H9 (cell line): ENCODE measurements around the gene LCE3A. TPM values are rescaled to one million over a fixed set of nuclear protein-coding genes. Genes with fewer than 3 reads are reported as not detected.

Source experiments
- DNase-seq: peaks from one replicate; pipeline ENCODE4 v3.0.0-alpha.2; 2017
- H2AFZ ChIP-seq: one replicate; pipeline ENCODE4 v1.6.1; 2013; ENCODE audit warnings: mild to moderate bottlenecking, low read length, control low read depth, moderate library complexity
- H2AK5ac ChIP-seq: 2 replicates; pipeline ENCODE4 v1.6.1; 2013; ENCODE audit warnings: low read length, control low read depth, mixed read lengths; ENCODE audit not compliant: insufficient read length
- H2BK120ac ChIP-seq: one replicate; pipeline ENCODE4 v1.6.1; 2013; ENCODE audit warnings: low read depth, mild to moderate bottlenecking, low read length, control low read depth, inconsistent platforms; ENCODE audit not compliant: poor library complexity, severe bottlenecking
- H2BK12ac ChIP-seq: 2 replicates; pipeline ENCODE4 v1.6.1; 2013; ENCODE audit warnings: low read length, control low read depth, mixed read lengths, low read depth; ENCODE audit not compliant: insufficient read length
- H2BK15ac ChIP-seq: 2 replicates; pipeline ENCODE4 v1.6.1; 2013; ENCODE audit warnings: low read depth, low read length, control low read depth
- H2BK20ac ChIP-seq: one replicate; pipeline ENCODE4 v1.6.1; 2013; ENCODE audit warnings: low read depth, mild to moderate bottlenecking, low read length, control low read depth, inconsistent platforms; ENCODE audit not compliant: poor library complexity, severe bottlenecking
- H2BK5ac ChIP-seq: 2 replicates; pipeline ENCODE4 v1.6.1; 2013; ENCODE audit warnings: low read length, control low read depth, mixed read lengths; ENCODE audit not compliant: insufficient read length
- H3K14ac ChIP-seq: 2 replicates; pipeline ENCODE4 v1.6.1; 2013; ENCODE audit warnings: low read length, control low read depth; ENCODE audit not compliant: insufficient read depth
- H3K18ac ChIP-seq: 2 replicates; pipeline ENCODE4 v1.6.1; 2013; ENCODE audit warnings: low read depth, mild to moderate bottlenecking, mixed read lengths, low read length, control low read depth; ENCODE audit not compliant: insufficient read length
- H3K23ac ChIP-seq: 2 replicates; pipeline ENCODE4 v1.6.1; 2013; ENCODE audit warnings: low read length, control low read depth, mixed read lengths, low read depth; ENCODE audit not compliant: insufficient read length
- H3K23me2 ChIP-seq: 2 replicates; pipeline ENCODE4 v1.6.1; 2013; ENCODE audit warnings: low read depth, mild to moderate bottlenecking, mixed read lengths, low read length, control low read depth; ENCODE audit not compliant: insufficient read length, poor library complexity, severe bottlenecking
- H3K27ac ChIP-seq: 2 replicates; pipeline ENCODE4 v1.5.1; 2013; ENCODE audit warnings: low read length, control low read depth, mixed read lengths, low read depth; ENCODE audit not compliant: insufficient read length
- H3K27me3 ChIP-seq: 2 replicates; pipeline ENCODE4 v1.6.1; 2013; ENCODE audit warnings: low read length, control low read depth, inconsistent platforms; ENCODE audit not compliant: insufficient read depth
- H3K4ac ChIP-seq: 2 replicates; pipeline ENCODE4 v1.6.1; 2013; ENCODE audit warnings: low read depth, mild to moderate bottlenecking, control low read depth, inconsistent platforms, low read length, moderate library complexity
- H3K4me1 ChIP-seq: 2 replicates; pipeline ENCODE4 v1.6.1; 2013; ENCODE audit warnings: low read length, control low read depth, inconsistent platforms; ENCODE audit not compliant: insufficient read depth
- H3K4me2 ChIP-seq: 2 replicates; pipeline ENCODE4 v1.6.1; 2013; ENCODE audit warnings: low read length, control low read depth, mixed read lengths; ENCODE audit not compliant: insufficient read length, insufficient read depth
- H3K56ac ChIP-seq: 2 replicates; pipeline ENCODE4 v1.6.1; 2013; ENCODE audit warnings: low read depth, mild to moderate bottlenecking, mixed read lengths, low read length, control low read depth; ENCODE audit not compliant: insufficient read length
- H3K79me1 ChIP-seq: 2 replicates; pipeline ENCODE4 v1.6.1; 2013; ENCODE audit warnings: low read depth, mild to moderate bottlenecking, moderate library complexity, low read length, control low read depth, inconsistent platforms; ENCODE audit not compliant: insufficient read depth, poor library complexity, severe bottlenecking
- H3K79me2 ChIP-seq: 2 replicates; pipeline ENCODE4 v1.6.1; 2013; ENCODE audit warnings: low read length, control low read depth, inconsistent platforms; ENCODE audit not compliant: insufficient read depth
- H3K9ac ChIP-seq: 2 replicates; pipeline ENCODE4 v1.6.1; 2013; ENCODE audit warnings: low read length, control low read depth, mixed read lengths; ENCODE audit not compliant: insufficient read length; ENCODE audit errors: extremely low read depth
- H3K9me3 ChIP-seq: one replicate; pipeline ENCODE4 v1.6.1; 2013; ENCODE audit warnings: low read depth, low read length, inconsistent platforms; ENCODE audit not compliant: control insufficient read depth
- H3T11ph ChIP-seq: one replicate; pipeline ENCODE4 v1.6.1; 2013; ENCODE audit warnings: mild to moderate bottlenecking, low read length, control low read depth, inconsistent platforms
- H4K20me1 ChIP-seq: one replicate; pipeline ENCODE4 v1.6.1; 2013; ENCODE audit not compliant: control insufficient read depth, insufficient read length, insufficient read depth
- H4K5ac ChIP-seq: 2 replicates; pipeline ENCODE4 v1.6.1; 2013; ENCODE audit warnings: low read depth, mild to moderate bottlenecking, mixed read lengths, low read length, control low read depth; ENCODE audit not compliant: insufficient read length
- H4K8ac ChIP-seq: replicated peaks from 2 replicates; pipeline ENCODE4 v1.6.1; 2013; ENCODE audit warnings: low read length, control low read depth, mixed read lengths, low read depth; ENCODE audit not compliant: insufficient read length
- H4K91ac ChIP-seq: 2 replicates; pipeline ENCODE4 v1.6.1; 2013; ENCODE audit warnings: low read depth, mild to moderate bottlenecking, moderate library complexity, mixed read lengths, low read length, control low read depth; ENCODE audit not compliant: insufficient read length
- H3K27ac Mint-ChIP-seq, 3 experiments: 2 replicates in 2 of 3; 3 replicates in 1 of 3; pipeline ENCODE4 v1.8.0; 2020 to 2021; ENCODE audit warnings: mixed read lengths in 3 of 3, mild to moderate bottlenecking in 1 of 3, moderate library complexity in 1 of 3
- H3K27me3 Mint-ChIP-seq: 2 replicates; pipeline ENCODE4 v1.8.0; 2021; ENCODE audit warnings: low read depth, mild to moderate bottlenecking, moderate library complexity, mixed read lengths
- H3K36me3 Mint-ChIP-seq, 3 experiments: 2 replicates in 2 of 3; 3 replicates in 1 of 3; pipeline ENCODE4 v1.8.0; 2020 to 2021; ENCODE audit warnings: low read depth in 3 of 3, mixed read lengths in 3 of 3; ENCODE audit not compliant: insufficient read depth in 1 of 3
- H3K4me1 Mint-ChIP-seq, 2 experiments: 2 replicates each; pipeline ENCODE4 v1.8.0; 2020; ENCODE audit warnings: mixed read lengths in 2 of 2
- H3K4me3 Mint-ChIP-seq, 2 experiments: 2 replicates in 1 of 2; 3 replicates in 1 of 2; pipeline ENCODE4 v1.8.0; 2020 to 2021; ENCODE audit warnings: mild to moderate bottlenecking in 2 of 2, mixed read lengths in 2 of 2, moderate library complexity in 1 of 2
- H3K9me3 Mint-ChIP-seq, 2 experiments: 2 replicates in 1 of 2; 3 replicates in 1 of 2; pipeline ENCODE4 v1.8.0; 2020; ENCODE audit warnings: mild to moderate bottlenecking in 2 of 2, mixed read lengths in 2 of 2, moderate library complexity in 1 of 2
- CTCF ChIP-seq: fragments of 200-600 bp; sonication (generic); conservative IDR thresholded peaks from 3 replicates; pipeline ENCODE4 v1.8.0; 2021; ENCODE audit warnings: antibody characterized with exemption, mild to moderate bottlenecking
- WGBS: extraction: QIAGEN DNeasy Blood & Tissue Kit; methylation state at CpG from one replicate; pipeline ENCODE4 v1.1.7; 2013; ENCODE audit warnings: missing lambda C conversion rate, low lambda C conversion rate, mixed read lengths; ENCODE audit not compliant: insufficient read length; ENCODE audit errors: extremely low coverage; 5-methylcytosine and 5-hydroxymethylcytosine counted together
- total RNA-seq: library from RNA; stranded (reverse); gene quantifications from 2 replicates; pipeline ENCODE4 v1.2.1, GENCODE V29; 2021

Gene LCE3A
- total RNA-seq, 1 experiment from 2014 or later, result not detected

GRCh38 chr1:152623203-152623844 lies 421 bp upstream of the LCE3A start:
- Histone ChIP-seq H3K9me3 (peaks cover 96% of the 10 kb centered on the region), H2BK120ac (no peak overlapping the region), H3K27ac (no peak overlapping the region), H4K5ac (no peak overlapping the region), H3K4me2 (no peak overlapping the region), H3K14ac (no peak overlapping the region), H2BK20ac (no peak overlapping the region), H3K79me2 (no peaks in the 10 kb centered on the region), H3K23ac (no peak overlapping the region), H4K20me1 (no peaks in the 10 kb centered on the region), H4K8ac (no peak overlapping the region), H3K79me1 (no peaks in the 10 kb centered on the region), H2BK12ac (no peak overlapping the region), H3T11ph (no peak overlapping the region), H2BK15ac (no peak overlapping the region), H3K27me3 (no peaks in the 10 kb centered on the region), H3K4ac (no peak overlapping the region), H2AK5ac (no peak overlapping the region), H3K56ac (no peak overlapping the region), H4K91ac (no peak overlapping the region), H3K4me1 (no peaks in the 10 kb centered on the region), H3K23me2 (no peaks in the 10 kb centered on the region), H3K9ac (no peak overlapping the region), H3K18ac (no peak overlapping the region), H2AFZ (no peak overlapping the region), H2BK5ac (no peak overlapping the region)
- Mint-ChIP-seq H3K4me3 (no peak overlapping the region), H3K27me3 (no peaks in the 10 kb centered on the region; the same call in 1 of the 2 replicates), H3K27ac (no peak overlapping the region), H3K4me1 (no peaks in the 10 kb centered on the region), H3K9me3 (peaks cover 93 to 94% of the 10 kb centered on the region in 2 experiments), H3K36me3 (peaks cover 10 to 54% (median 17%) of the 10 kb centered on the region in 3 experiments; a peak in 5 of 7 replicates)
- DNase-seq, result no peak
- no peak for TF ChIP-seq CTCF
- WGBS, result no CpG with 5 or more reads among the region's 29 CpGs
